Measurements from ENCODE around the gene SCLY. TPM values are rescaled to one million over a fixed set of nuclear protein-coding genes. Genes with fewer than 3 reads are reported as not detected.

The SCLY gene
- total RNA-seq, 1 donor from 2014 or later, result 13.5 TPM

DNA sequence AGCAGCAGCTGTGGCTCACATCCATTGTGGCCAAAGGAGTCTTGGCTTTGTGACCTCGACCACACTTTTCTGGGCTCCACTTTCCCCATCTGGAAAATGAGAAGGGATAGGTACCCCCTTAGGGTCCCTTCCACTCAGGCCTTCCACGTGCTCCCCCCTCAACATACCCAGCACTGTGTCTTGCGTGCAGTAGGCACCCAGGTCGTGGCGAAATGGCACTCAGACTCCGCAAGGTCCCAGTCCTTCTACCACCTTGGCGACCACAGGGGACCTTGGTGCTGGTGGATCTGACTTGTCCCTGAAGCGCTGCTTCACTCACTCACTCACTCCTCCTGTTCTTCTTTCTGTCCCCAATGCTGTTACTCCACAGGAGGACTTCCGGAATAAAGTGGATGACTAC is 19.9 kb upstream of the SCLY start:
- TF ChIP-seq CTCF (IDR thresholded peaks at IDR 0.05), result no peak
- peaks cover 0 to 25% of the 10 kb centered on the region in 2 donors for H3K36me3 ChIP-seq
- H3K9me3 ChIP-seq, result no peaks in the 10 kb centered on the region
- intact Hi-C loops (cut with DNase I), result no loop called here
- H3K4me1 ChIP-seq, result no peaks in the 10 kb centered on the region
- no peak overlapping the region for H3K27ac ChIP-seq
- H3K27me3 ChIP-seq, result no peaks in the 10 kb centered on the region
- DNase-seq (ENCODE audit: extremely low spot score in 2 of 2), result no peak
- H3K4me3 ChIP-seq, result no peak overlapping the region

DNA sequence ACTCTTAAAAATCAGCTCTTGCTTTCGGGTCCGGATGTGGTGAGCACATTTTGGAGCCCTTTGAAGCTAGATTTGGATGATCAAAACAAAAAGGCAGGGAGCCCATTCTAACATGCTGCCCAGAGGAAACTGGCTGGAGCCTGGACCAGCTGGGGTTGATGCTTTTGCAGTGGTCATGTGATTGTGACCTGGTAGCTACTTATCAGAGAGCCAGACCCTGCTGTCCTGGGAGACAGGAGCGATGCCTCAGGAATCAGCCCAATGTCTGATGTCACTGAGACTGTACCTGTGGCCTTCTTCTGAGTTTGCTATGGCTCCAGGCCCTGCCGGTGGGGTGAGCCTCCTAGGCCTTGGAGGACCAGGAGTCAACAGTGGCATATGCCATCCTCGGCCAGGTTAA is 18.7 kb upstream of the SCLY start:
- Histone ChIP-seq H3K9me3 (no peaks in the 10 kb centered on the region), H3K27ac (no peak overlapping the region), H3K4me1 (no peaks in the 10 kb centered on the region), H3K27me3 (no peaks in the 10 kb centered on the region), H3K36me3 (peaks cover 0 to 20% of the 10 kb centered on the region in 2 donors), H3K4me3 (no peak overlapping the region)
- intact Hi-C loops (cut with DNase I), result no loop called here
- DNase-seq (ENCODE audit: extremely low spot score in 2 of 2), result no peak
- no peak for TF ChIP-seq CTCF (IDR thresholded peaks at IDR 0.05)

GRCh38 chr2:238042849-238043584 is 17.8 kb upstream of the SCLY start:
- no peak overlapping the region for H3K27ac ChIP-seq
- DNase-seq (ENCODE audit: extremely low spot score in 2 of 2), result no peak
- intact Hi-C loops (cut with DNase I), result no loop called here
- H3K27me3 ChIP-seq, result no peaks in the 10 kb centered on the region
- TF ChIP-seq POLR2AphosphoS5 (IDR thresholded peaks at IDR 0.05; ENCODE audit: insufficient read depth in 1 of 2, low read depth in 1 of 2) (no peak), POLR2A (IDR thresholded peaks at IDR 0.05) (no peak), CTCF (IDR thresholded peaks at IDR 0.05) (no peak)
- H3K36me3 ChIP-seq, result peaks cover 0 to 20% of the 10 kb centered on the region in 2 donors
- H3K4me1 ChIP-seq, result no peaks in the 10 kb centered on the region
- no peak overlapping the region for H3K4me3 ChIP-seq
- no peaks in the 10 kb centered on the region for H3K9me3 ChIP-seq

DNA sequence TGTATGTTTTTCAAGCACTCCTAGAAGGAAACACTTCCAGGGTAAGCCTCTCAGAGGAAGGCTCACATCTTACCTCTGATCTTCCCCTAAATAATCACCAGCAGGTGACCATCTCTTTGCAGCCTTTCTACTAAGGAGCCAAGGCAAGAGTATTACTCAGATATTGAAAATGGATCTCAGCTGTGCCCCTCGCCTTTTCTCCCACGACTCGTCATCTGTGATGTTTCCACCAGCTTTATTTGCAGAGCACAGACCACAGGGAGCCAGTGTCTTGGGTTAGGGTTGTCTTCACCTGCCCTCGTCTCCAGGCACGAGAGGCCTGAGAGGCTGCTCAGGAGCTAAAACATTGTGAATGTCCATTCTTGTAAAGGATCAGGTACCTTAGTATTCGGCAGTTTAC is 16.9 kb upstream of the SCLY start:
- peaks cover 0 to 12% of the 10 kb centered on the region in 2 donors for H3K36me3 ChIP-seq
- DNase-seq (ENCODE audit: extremely low spot score in 2 of 2), result no peak

More for the DNA sequence above, 16.9 kb upstream of the SCLY start:
- H3K27ac ChIP-seq, result no peak overlapping the region
- no peaks in the 10 kb centered on the region for H3K9me3 ChIP-seq
- no peak for TF ChIP-seq CTCF (IDR thresholded peaks at IDR 0.05)
- TF ChIP-seq POLR2A (IDR thresholded peaks at IDR 0.05), result no peak
- no peak for TF ChIP-seq POLR2AphosphoS5 (IDR thresholded peaks at IDR 0.05; ENCODE audit: insufficient read depth in 1 of 2, low read depth in 1 of 2)
- H3K27me3 ChIP-seq, result no peaks in the 10 kb centered on the region
- intact Hi-C loops (cut with DNase I), result no loop called here
- H3K4me1 ChIP-seq, result no peaks in the 10 kb centered on the region
- H3K4me3 ChIP-seq, result no peak overlapping the region

Measured in vagina (tissue), 2 donors.